GM06990 (cell line): ENCODE measurements around the gene CCDC157.
A peak's percentile ranks its signal among the peaks of the same experiment; 100 is the strongest.

ENCODE experiments used
- DNase-seq: peaks from one replicate; pipeline ENCODE4 v3.0.0-alpha.2; 2011; ENCODE audit not compliant: insufficient read length; ENCODE audit errors: extremely low read depth
- H3K27me3 ChIP-seq: replicated peaks from 2 replicates; pipeline ENCODE4 v1.6.0; 2011; ENCODE audit warnings: low read length; ENCODE audit not compliant: control insufficient read depth, insufficient read depth
- H3K36me3 ChIP-seq: 2 replicates; pipeline ENCODE4 v1.5.1; 2011; ENCODE audit warnings: low read length; ENCODE audit not compliant: control insufficient read depth, insufficient read depth
- H3K4me3 ChIP-seq: replicated peaks from 2 replicates; pipeline ENCODE4 v1.5.1; 2011; ENCODE audit warnings: low read depth, mild to moderate bottlenecking, control low read depth, low read length
- CTCF ChIP-seq: IDR thresholded peaks from 2 replicates; pipeline ENCODE4 v1.5.1; 2011; ENCODE audit warnings: low read length, control low read depth, mild to moderate bottlenecking, inconsistent platforms; ENCODE audit not compliant: insufficient read depth, poor library complexity, severe bottlenecking

CCDC157 gene

GRCh38 chr22:30327864-30328345 is 28.9 kb upstream of the CCDC157 start:
- no peak for DNase-seq
- no peak overlapping the region; the same call in 1 of the 2 replicates for H3K4me3 ChIP-seq
- H3K36me3 ChIP-seq = peaks cover 13% of the 10 kb centered on the region
- peak; percentile 6 for TF ChIP-seq CTCF
- H3K27me3 ChIP-seq = no peaks in the 10 kb centered on the region

- DNase-seq = no peak
- Histone ChIP-seq H3K36me3 (peaks cover 17% of the 10 kb centered on the region), H3K4me3 (no peak overlapping the region), H3K27me3 (no peaks in the 10 kb centered on the region)
- TF ChIP-seq CTCF = no peak
Observed at GRCh38 chr22:30328466-30329049, 28.2 kb upstream of the CCDC157 start.

GRCh38 chr22:30332551-30332950 is 24.3 kb upstream of the CCDC157 start:
- DNase-seq = no peak
- H3K27me3 ChIP-seq = no peaks in the 10 kb centered on the region

GRCh38 chr22:30332994-30333706 is 23.7 kb upstream of the CCDC157 start:
- H3K36me3 ChIP-seq = peaks cover 45% of the 10 kb centered on the region
- TF ChIP-seq CTCF = no peak
- H3K4me3 ChIP-seq = no peak overlapping the region
- DNase-seq = no peak
- H3K27me3 ChIP-seq = no peaks in the 10 kb centered on the region

More at GRCh38 chr22:30332551-30332950, 24.3 kb upstream of the CCDC157 start:
- Histone ChIP-seq H3K36me3 (peaks cover 41% of the 10 kb centered on the region), H3K4me3 (no peak overlapping the region)
- TF ChIP-seq CTCF = no peak

- Histone ChIP-seq H3K36me3 (peaks cover 49% of the 10 kb centered on the region), H3K27me3 (no peaks in the 10 kb centered on the region), H3K4me3 (no peak overlapping the region)
- no peak for DNase-seq
- no peak for TF ChIP-seq CTCF
Observed at GRCh38 chr22:30333707-30334087, 23.1 kb upstream of the CCDC157 start.

- DNase-seq = no peak
- TF ChIP-seq CTCF = no peak
- H3K36me3 ChIP-seq = peaks cover 57% of the 10 kb centered on the region
- no peaks in the 10 kb centered on the region for H3K27me3 ChIP-seq
- H3K4me3 ChIP-seq = no peak overlapping the region
Observed at GRCh38 chr22:30334646-30335045, 22.2 kb upstream of the CCDC157 start.
